Kidney capillary endothelial cell (primary cell): ENCODE measurements around the gene ST3GAL3.
"Not testable (repeated sequence)": the region's sequence is repeated elsewhere in the genome, so short reads cannot be mapped to it uniquely, and the experiment has no call there.

Experiments used
- DNase-seq: peaks from one replicate; pipeline ENCODE4 v3.0.0-alpha.2; 2018; ENCODE audit warnings: low spot score

Gene ST3GAL3

DNA sequence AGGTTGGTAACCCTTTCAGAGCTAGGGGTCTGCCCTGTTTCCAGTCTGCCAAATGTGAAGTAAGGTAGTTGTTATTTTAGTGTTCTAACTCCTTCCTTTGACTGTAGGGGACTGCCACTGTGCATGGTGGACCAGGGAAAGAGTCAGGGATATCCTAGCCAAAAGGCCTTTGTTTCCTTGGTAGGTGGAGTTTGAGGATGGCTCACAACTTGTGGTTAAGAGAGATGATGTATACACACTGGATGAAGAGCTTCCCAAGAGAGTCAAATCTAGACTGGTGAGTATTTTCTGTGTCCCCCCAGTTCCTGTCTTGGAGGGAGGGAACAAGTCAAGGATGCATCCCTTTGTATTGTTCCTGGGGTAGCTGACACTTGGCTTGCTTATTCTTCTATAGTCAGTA lies 3.5 kb upstream of the ST3GAL3 start:
- no peak for DNase-seq

DNA sequence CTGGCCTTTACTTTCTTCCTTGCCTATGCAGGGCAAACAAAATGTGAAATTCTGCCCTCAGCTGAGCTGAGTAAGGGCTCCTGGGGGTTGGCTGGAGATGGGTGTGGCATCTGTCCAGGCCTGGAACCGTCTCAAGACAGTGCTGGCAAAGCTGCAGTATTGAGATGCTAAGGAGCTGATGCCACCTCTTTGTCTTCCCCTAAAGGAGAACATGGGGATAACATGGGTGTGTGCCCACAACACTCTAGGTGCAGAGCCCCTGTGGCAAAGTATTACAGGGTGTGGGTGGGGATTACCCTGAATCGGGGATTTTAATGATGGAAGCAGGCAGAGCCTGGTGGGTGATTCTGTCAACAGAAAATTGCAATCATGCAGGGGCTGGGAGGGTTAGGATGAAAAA lies 2.5 kb upstream of the ST3GAL3 start:
- no peak for DNase-seq

DNA sequence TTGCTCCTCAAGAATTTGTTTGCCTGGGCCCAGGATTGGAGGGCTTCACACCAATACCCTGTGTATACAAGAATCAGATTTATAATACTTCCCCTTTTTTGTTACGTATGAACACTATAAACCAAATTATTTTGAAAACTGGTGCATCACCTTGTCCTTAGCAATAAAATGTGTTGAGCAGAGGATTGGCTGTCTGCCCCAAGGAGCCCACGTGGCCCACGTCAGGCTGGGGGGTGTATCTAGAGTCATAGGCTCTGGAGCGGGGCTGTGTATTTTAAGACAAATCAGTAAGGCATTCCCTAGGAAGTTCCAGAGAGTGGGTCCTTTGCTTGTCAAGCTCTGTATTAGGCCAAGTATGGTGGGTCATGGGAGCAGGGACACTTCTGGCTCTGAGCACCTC lies 2.0 kb upstream of the ST3GAL3 start:
- no peak for DNase-seq

DNA sequence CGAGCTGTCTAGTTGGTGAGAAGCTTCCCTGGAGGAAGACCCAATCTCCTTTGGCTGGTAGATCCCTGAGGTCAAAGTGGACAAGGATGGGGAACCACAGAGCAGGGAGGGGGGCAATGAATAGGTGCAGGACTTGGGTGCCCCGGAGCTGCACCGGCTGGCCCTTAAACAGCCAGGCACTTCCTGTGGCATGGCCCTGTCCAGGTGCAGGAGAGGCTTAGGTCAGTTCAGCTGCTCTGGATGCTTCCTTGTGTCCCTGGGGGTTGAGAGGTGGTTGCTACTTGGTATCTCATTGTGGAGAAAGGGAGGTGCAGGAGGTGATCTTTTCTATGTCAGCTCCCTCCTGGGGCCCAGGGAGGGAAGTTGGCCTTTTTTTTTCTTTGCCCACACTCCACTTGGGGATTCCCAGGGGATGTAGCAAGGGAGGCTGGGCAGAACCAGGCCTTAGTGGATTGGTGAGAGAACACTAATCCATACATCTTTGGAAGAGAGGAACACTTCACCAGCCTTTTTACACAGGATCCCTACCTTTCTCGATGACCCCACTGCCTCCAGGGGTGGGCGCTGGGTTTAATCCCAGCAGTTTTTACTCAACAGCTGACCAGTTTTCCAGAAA lies 1.2 kb upstream of the ST3GAL3 start:
- no peak for DNase-seq

DNA sequence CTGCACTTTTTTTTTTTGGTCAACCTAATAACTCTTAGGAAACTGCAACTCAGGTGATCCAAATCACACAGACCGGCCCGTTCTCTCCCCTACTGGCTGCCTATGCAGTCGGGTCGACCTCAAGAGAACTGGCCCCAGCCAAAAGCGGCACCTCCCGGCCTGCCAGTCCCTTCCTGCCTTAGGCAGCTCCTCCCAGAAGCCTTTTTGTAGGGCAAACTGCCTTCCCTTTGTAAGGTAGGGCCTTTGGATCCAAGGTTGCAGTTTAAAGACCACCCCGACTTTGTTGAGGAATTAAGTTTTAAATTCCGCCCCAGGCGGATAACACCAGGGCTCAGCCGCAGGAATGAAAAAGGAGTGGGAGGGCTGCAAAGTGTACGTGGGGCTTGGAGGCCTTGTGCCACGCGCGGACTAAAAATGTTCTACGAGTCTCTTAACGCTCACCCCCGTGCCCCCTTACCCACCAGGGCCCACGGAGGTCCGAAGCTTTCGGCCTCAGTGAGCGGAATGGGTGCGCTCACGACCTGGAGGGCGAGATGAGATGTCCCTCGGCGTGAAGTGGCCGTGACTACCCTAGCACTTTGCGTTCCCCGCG lies 642 bp upstream of the ST3GAL3 start:
- DNase-seq: no peak

DNA sequence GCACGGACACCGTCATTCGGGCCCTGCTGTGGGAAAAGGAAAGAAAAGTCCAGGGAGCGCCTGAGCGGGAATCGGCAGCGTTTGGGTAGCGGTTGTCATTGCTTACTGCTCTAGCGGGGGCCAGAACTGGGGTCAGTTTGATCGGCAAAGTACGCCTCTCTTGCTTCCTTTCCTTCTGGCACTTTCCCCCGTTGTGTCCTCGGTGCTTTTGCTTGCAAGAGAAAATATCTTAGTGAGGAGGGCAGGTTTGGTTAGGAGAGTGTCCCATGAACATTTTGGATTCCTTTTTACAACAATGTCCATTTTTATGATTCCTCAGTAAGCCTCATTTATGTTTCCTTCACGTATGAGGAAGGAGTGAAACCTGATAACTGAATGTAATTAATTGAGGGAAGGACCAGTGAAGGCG lies 670 bp downstream of the ST3GAL3 start:
- peak; percentile 38 for DNase-seq

- DNase-seq: peak; percentile 94
These were observed 3.7 kb downstream of the ST3GAL3 start for GRCh38 chr1:43711049-43711448.

- peak; percentile 90 for DNase-seq
These were observed 4.4 kb downstream of the ST3GAL3 start for GRCh38 chr1:43711524-43712386.

GRCh38 chr1:43716559-43717281 lies 9.4 kb downstream of the ST3GAL3 start:
- no peak for DNase-seq

GRCh38 chr1:43719063-43719462 lies 11.7 kb downstream of the ST3GAL3 start:
- no peak for DNase-seq

DNA sequence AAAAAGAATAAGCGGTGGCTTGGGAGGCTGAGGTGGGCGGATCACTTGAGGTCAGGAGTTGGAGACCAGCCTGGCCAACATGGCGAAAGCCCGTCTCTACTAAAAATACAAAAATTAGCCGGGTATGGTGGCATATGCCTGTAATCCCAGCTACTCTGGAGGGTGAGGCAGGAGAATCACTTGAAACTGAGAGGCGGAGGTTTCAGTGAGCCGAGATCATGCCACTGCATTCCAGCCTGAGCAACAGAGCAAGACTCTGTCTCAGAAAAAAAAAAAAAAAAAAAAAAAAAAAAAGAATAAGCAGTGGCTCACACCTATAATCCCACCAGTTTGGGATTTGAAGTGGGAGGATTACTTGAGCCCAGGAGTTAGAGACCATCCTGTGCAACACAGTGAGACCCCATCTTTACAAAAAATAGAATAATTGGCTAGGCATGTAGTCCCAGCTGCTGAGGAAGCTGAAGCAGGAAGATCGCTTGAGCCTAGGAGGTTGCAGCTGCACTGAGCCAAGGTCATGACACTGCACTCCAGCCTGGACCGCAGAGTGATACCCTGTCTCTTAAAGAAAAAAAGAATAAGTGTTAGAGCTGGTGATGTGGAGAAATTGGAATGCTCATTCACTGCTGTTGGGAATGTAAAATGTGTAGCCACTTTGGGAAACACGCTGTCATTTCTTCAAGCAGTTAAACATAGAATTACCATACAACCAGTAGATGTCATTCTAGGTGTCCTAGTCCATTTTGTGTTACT lies 12.5 kb downstream of the ST3GAL3 start:
- DNase-seq: not testable (repeated sequence)

- no peak for DNase-seq
These were observed 15.5 kb downstream of the ST3GAL3 start for GRCh38 chr1:43722810-43723209.

DNA sequence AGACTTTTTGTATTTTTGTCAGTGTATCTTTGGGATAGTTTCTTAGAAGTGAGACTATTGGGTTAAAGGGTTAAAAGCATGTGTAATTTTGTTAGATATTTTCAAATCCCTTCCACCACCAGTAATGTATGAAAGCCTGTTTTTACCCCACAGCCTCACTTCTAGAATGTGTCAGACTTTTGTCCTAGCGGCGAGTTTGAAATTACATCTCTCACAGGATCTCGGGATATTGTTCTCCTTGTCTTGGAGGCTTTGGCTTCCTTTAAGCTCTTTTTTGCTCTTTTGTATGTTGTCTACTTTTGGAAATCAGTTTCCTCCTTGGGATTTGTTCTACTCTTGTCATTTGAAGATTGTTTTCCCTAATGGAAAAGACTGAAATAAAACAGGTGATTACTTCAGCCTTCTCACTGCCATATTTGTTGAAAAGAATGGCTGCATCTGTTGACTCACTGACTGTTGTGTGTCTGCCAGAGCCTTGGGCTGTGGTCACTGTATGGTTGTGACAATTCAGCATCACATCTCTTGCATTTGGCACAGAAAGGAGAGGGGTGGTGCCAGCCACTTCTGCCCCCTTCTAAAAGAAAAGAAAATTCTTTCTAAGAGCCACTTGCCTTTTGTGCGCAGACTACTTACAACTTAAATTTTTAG lies 22.6 kb downstream of the ST3GAL3 start:
- DNase-seq: no peak

GRCh38 chr1:43731867-43732531 lies 24.7 kb downstream of the ST3GAL3 start:
- DNase-seq: no peak

DNA sequence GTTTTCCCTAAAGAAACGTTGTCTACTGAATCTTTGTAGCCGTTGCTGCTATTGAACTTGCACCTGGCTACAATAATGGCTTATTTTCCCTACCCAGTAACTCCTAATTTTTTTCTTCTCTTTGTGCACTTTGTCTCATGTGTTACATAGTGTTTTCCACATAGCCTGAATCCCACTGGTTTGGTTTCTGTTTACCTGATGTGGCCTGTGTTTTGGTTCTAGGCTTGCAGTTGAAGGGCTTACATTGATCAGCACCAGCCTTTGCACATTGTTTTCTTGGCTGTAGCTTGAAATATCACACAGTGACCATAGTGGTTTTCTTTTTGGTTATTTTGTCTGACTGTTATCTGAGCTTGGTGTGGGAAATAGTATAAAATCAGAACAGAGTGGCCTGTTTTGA lies 29.5 kb downstream of the ST3GAL3 start:
- no peak for DNase-seq

- no peak for DNase-seq
These were observed 34.7 kb downstream of the ST3GAL3 start for GRCh38 chr1:43742026-43742425.

DNA sequence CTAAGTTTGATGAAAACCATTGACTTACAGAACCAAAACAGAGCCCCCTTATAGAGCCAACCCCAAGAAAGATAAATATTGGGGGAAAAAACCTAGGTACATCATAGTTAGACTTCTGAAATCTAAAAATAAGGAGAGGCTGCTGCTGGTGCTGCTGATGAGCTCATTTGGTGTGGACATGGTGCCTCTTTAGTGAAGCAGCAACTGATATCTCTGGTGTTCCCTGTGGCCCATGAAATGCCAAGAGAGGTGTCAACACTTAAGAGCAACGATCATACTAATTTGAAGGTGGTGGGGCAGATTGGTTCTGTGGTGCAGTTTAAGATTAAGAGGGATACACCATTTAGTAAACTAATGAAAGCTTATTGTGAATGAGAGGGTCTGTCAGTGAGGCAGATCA lies 35.9 kb downstream of the ST3GAL3 start:
- DNase-seq: no peak

DNA sequence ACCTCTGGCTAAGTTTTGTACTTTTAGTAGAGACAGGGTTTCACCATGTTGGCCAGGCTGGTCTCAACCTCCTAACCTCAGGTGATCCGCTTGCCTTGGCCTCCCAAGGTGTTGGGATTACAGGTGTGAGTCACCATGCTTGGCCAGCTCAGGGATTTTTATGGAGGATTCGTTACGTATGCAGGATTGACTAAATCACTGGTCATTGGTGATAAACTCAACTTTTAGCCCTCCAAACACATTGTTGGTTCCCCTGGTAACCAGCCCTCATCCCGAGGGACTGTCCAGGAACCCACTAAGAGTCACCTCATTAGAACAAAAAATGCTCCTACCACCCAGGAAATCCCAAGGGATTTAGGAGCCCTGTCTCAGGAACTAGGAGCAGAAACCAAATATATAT lies 40.4 kb downstream of the ST3GAL3 start:
- no peak for DNase-seq

GRCh38 chr1:43750083-43750482 lies 42.7 kb downstream of the ST3GAL3 start:
- no peak for DNase-seq

DNA sequence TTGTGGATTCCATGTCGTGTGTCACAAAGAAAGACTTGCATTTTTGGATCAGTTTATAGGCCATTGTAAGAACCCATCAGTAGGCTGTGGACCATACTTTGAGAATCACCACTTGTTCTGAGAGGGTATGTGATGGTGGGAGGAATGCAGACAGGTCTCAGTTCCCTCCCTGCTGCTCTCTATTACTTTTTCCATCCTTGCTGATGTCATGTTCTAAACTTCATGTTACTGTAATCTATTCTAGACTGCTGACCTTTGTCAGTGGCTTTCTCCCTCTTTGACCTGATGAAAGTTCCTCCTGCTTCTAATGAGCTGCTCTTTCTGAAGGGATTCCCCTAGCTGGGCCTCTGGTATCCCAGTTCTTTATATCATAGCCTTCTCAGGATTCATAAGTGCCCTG lies 46.1 kb downstream of the ST3GAL3 start:
- no peak for DNase-seq

DNA sequence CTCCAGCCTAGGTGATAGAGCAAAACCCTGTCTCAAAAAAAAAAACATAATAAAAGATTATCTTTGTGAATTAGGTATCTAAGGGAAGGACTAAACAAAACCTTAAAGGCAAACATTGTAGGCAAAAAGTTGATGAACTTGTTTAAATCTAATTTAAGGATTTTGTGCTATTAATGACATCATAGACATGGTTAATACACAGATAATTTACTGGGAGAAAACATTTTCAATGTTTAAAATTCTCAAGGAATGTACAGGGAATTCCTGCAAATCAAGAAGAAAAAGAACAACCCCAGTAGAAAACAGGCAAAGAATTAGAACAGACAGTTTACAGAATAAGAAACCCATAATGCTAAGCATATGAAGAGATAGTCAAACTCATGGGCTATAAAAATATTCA lies 47.6 kb downstream of the ST3GAL3 start:
- no peak for DNase-seq
